AG09319 (cell line): Measurements from ENCODE around the gene ZCCHC14.

Experiments used
- DNase-seq: peaks from one replicate; pipeline ENCODE4 v3.0.0-alpha.2; 2010; ENCODE audit warnings: low read depth; ENCODE audit errors: extremely low read depth
- CTCF ChIP-seq: IDR thresholded peaks from 2 replicates; pipeline ENCODE4 v1.5.1; 2011; ENCODE audit warnings: low read depth, mild to moderate bottlenecking, inconsistent platforms, low read length, moderate library complexity

The ZCCHC14 gene

GRCh38 chr16:87463722-87464690 lies 28.8 kb downstream of the ZCCHC14 start:
- no peak for TF ChIP-seq CTCF
- DNase-seq, result no peak

DNA sequence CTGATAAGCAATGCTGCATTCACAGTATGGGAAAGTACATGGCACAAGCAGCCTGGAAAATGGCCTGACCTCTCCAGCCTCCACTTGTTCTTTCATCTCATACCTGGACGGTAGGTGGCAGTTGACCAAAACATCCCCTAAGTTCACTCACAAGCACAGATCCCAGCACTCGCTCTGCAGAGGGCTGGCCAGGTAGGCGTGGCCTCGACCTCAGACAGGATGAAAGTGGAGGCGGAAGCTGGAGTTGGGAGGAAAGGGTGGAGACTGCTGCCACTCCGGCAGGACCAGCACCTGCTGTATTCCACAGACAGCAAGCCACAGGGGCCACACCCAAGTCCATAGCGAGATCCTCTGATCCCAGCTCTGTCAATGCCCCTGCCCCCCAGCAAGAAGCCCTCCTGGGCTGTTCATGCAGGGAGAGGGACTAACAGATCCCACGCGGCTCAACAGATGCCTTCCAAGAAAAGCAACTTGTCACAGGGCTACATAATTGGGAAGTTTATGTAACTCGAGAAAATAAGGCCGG lies 31.3 kb downstream of the ZCCHC14 start:
- TF ChIP-seq CTCF, result no peak
- DNase-seq, result no peak

GRCh38 chr16:87460936-87461335 lies 31.9 kb downstream of the ZCCHC14 start:
- DNase-seq, result no peak
- TF ChIP-seq CTCF, result no peak

DNA sequence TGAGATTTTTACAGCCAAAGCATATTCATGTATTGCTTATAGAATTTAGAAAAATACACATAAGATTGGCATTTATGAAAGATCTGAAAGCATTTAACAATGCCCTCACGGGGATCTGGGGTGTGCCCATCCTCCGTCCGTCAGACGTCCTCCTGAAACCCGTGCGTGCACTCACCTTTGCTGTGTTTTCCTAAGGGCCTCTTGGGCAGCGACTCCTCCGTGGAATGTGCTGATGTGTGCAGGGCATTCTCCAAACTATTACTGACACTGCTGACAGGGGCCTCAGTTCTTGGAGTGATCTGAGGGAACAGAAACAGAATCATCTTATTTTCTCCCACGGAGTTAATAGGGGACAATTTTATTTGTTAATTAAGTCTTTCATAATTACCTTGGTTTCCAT lies 33.0 kb downstream of the ZCCHC14 start:
- TF ChIP-seq CTCF, result no peak
- no peak for DNase-seq

GRCh38 chr16:87459027-87459426 lies 33.8 kb downstream of the ZCCHC14 start:
- DNase-seq, result no peak
- no peak for TF ChIP-seq CTCF

GRCh38 chr16:87458424-87458915 lies 34.4 kb downstream of the ZCCHC14 start:
- TF ChIP-seq CTCF, result no peak
- no peak for DNase-seq
